Measurements from ENCODE around the gene TMEM88.

Gene TMEM88

GRCh38 chr17:7880076-7880868 lies 25.4 kb downstream of the TMEM88 start:
- H3K4me3 ChIP-seq (ENCODE audit: low read depth, low read length) = no peak overlapping the region
- H3K9me3 ChIP-seq (ENCODE audit: control insufficient read depth, insufficient read depth, low read length) = no peaks in the 10 kb centered on the region
- no peaks in the 10 kb centered on the region for H3K27me3 ChIP-seq (ENCODE audit: control insufficient read depth, insufficient read depth, low read length)
- no peak overlapping the region for H3K9ac ChIP-seq (ENCODE audit: low read depth, low read length)
- no peaks in the 10 kb centered on the region for H3K36me3 ChIP-seq (ENCODE audit: control insufficient read depth, insufficient read depth, low read length)
- no peaks in the 10 kb centered on the region for H3K4me1 ChIP-seq (ENCODE audit: control insufficient read depth, insufficient read depth, low read length)

DNA sequence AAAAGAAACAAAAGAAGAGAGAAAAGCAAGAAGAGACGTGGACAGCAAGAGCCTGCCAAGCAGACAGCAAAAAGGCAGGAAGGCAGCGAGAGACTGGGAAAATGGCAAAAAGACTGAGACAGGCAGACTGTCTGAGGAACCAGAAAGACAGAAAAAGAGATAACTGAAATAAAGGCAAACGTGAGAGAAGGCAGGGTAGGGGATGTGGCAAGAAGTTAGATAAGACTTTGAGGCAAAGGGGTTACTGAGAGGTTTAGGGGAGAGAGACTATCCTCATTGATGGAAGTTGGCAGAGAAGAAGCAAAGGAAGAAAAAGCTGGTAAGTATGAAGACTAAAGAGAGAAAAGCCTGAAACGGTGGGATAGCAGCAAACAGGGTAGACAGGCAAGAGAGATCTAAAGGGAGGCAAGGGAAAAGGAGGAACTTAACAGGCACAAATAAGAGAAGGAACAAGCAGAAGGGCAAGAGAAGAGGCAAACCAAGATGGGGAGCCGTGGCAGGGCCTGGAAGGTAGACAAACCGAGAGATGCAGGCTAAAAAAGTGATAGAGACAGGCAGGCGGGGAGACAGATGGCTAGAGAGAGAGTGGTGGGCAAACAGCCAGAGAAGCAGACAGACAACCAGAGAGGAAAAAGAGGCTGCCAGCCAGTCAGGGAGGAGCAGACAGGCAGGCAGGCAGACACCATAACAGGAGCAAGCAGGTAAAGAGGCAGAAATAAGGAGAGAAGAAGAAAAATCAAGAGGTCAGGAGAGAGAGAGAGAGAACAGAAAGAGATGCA lies 26.6 kb downstream of the TMEM88 start:
- Histone ChIP-seq H3K4me1 (ENCODE audit: control insufficient read depth, insufficient read depth, low read length) (no peaks in the 10 kb centered on the region), H3K9ac (ENCODE audit: low read depth, low read length) (no peak overlapping the region), H3K27me3 (ENCODE audit: control insufficient read depth, insufficient read depth, low read length) (no peaks in the 10 kb centered on the region), H3K9me3 (ENCODE audit: control insufficient read depth, insufficient read depth, low read length) (no peaks in the 10 kb centered on the region), H3K36me3 (ENCODE audit: control insufficient read depth, insufficient read depth, low read length) (no peaks in the 10 kb centered on the region), H3K4me3 (ENCODE audit: low read depth, low read length) (no peak overlapping the region)

DNA sequence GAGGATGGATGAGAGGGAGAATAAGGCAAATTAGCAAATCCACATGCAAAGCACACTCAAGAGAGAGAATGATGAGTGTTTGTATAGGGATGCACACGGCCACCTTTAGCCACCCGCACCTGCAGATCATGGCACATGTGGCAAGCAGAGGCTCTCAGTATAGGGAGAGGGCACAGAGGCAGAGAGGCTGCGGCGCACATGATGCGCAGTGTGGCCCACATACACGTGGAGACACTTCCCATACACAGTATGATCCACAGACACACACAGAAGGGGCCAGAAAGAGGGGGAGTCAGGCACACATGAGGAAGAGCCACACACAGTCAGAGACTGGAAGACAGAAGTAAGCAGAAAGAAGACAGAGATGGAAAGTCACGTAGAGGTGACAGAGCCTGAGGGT lies 27.2 kb downstream of the TMEM88 start:
- Histone ChIP-seq H3K27me3 (ENCODE audit: control insufficient read depth, insufficient read depth, low read length) (no peaks in the 10 kb centered on the region), H3K4me1 (ENCODE audit: control insufficient read depth, insufficient read depth, low read length) (peaks cover 2% of the 10 kb centered on the region), H3K9ac (ENCODE audit: low read depth, low read length) (no peak overlapping the region), H3K4me3 (ENCODE audit: low read depth, low read length) (no peak overlapping the region), H3K36me3 (ENCODE audit: control insufficient read depth, insufficient read depth, low read length) (no peaks in the 10 kb centered on the region), H3K9me3 (ENCODE audit: control insufficient read depth, insufficient read depth, low read length) (no peaks in the 10 kb centered on the region)

DNA sequence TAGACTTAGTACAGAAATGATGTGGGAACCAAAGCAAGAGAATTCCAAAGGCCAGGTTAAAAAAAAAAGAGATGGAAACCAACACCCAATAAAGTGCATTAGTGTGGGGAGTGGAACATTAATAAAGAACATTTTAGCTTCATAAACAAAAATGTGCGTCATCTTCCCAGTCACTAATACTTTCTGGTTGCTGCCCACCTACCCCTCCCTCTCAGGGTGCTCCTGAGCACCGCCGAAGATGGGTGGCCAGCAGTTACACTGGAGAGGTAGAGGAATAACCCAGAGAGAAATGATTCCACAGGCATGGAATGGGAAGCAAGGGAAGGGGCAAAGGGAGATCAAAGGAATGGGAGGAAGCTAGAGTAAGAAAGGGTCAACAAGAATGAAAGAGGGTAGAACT lies 27.8 kb downstream of the TMEM88 start:
- Histone ChIP-seq H3K4me1 (ENCODE audit: control insufficient read depth, insufficient read depth, low read length) (peaks cover 4% of the 10 kb centered on the region), H3K27me3 (ENCODE audit: control insufficient read depth, insufficient read depth, low read length) (no peaks in the 10 kb centered on the region), H3K9me3 (ENCODE audit: control insufficient read depth, insufficient read depth, low read length) (no peaks in the 10 kb centered on the region), H3K9ac (ENCODE audit: low read depth, low read length) (no peak overlapping the region), H3K36me3 (ENCODE audit: control insufficient read depth, insufficient read depth, low read length) (no peaks in the 10 kb centered on the region), H3K4me3 (ENCODE audit: low read depth, low read length) (no peak overlapping the region)

DNA sequence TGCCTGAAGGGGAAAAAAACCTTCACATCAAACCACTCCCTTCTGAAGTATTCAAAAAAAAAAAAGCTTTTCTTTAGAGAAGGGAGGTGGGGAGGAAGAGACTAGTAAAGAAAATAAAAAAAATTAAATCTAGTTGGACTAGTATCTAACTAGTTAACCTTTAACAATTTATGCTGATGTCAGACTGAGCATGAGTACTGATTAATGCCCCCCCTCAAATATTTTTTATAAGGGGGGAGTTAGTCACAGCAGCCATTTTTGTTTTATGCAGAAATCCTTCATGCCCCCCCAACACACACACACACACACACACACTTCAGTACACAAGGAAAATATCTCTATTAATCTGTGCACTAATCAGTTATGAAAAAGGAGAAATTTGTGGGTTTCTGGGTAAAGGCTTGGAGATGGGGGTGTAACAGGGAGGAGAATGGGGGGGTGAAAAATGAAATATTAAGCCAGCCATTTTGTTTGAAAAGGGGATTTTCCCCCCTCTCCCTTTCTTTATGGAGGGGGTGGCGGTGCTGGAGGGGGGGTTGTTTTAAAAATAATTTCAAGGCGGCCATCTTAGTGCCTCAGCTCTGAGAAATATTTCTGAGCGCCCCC lies 29.0 kb downstream of the TMEM88 start:
- peaks cover 6% of the 10 kb centered on the region for H3K4me1 ChIP-seq (ENCODE audit: control insufficient read depth, insufficient read depth, low read length)
- no peaks in the 10 kb centered on the region for H3K9me3 ChIP-seq (ENCODE audit: control insufficient read depth, insufficient read depth, low read length)
- H3K9ac ChIP-seq (ENCODE audit: low read depth, low read length) = no peak overlapping the region
- H3K4me3 ChIP-seq (ENCODE audit: low read depth, low read length) = peak overlapping the region; percentile 11
- no peaks in the 10 kb centered on the region for H3K36me3 ChIP-seq (ENCODE audit: control insufficient read depth, insufficient read depth, low read length)
- H3K27me3 ChIP-seq (ENCODE audit: control insufficient read depth, insufficient read depth, low read length) = no peaks in the 10 kb centered on the region

DNA sequence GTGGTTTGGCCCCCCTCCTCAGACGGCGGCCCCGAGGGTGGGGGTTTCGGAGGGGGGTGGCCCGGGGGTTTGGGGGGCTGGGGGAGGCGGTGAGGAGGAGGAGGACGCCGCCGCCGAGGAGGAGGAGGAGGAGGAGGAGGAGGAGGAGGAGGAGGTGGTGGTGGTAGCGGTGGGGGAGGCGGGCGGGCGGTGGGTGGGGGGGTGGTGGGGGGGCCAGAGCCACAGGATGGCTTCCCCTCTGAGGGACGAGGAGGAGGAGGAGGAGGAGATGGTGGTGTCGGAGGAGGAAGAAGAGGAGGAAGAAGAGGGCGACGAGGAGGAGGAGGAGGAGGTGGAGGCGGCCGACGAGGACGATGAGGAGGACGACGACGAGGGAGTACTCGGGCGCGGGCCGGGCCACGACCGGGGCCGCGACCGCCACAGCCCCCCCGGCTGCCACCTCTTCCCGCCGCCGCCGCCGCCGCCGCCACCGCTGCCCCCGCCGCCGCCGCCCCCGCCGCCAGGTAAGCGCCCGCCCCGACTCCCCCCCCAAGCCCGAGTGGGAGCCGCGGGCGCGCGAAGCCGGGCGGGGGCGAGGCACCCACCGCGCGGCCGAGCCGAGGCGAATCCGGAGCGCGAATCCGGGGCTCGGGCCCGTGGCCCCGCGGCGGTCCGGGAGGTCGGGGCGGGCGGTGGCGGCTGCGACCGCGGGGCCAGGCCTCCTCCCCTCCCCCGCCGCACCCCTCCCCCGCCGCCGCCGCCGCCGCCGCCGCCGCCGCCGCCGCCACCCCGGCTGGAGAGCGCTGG lies 29.9 kb downstream of the TMEM88 start:
- Histone ChIP-seq H3K9ac (ENCODE audit: low read depth, low read length) (no peak overlapping the region), H3K27me3 (ENCODE audit: control insufficient read depth, insufficient read depth, low read length) (no peaks in the 10 kb centered on the region), H3K9me3 (ENCODE audit: control insufficient read depth, insufficient read depth, low read length) (no peaks in the 10 kb centered on the region), H3K4me1 (ENCODE audit: control insufficient read depth, insufficient read depth, low read length) (peaks cover 6% of the 10 kb centered on the region), H3K4me3 (ENCODE audit: low read depth, low read length) (peak overlapping the region; percentile 85), H3K36me3 (ENCODE audit: control insufficient read depth, insufficient read depth, low read length) (no peaks in the 10 kb centered on the region)

DNA sequence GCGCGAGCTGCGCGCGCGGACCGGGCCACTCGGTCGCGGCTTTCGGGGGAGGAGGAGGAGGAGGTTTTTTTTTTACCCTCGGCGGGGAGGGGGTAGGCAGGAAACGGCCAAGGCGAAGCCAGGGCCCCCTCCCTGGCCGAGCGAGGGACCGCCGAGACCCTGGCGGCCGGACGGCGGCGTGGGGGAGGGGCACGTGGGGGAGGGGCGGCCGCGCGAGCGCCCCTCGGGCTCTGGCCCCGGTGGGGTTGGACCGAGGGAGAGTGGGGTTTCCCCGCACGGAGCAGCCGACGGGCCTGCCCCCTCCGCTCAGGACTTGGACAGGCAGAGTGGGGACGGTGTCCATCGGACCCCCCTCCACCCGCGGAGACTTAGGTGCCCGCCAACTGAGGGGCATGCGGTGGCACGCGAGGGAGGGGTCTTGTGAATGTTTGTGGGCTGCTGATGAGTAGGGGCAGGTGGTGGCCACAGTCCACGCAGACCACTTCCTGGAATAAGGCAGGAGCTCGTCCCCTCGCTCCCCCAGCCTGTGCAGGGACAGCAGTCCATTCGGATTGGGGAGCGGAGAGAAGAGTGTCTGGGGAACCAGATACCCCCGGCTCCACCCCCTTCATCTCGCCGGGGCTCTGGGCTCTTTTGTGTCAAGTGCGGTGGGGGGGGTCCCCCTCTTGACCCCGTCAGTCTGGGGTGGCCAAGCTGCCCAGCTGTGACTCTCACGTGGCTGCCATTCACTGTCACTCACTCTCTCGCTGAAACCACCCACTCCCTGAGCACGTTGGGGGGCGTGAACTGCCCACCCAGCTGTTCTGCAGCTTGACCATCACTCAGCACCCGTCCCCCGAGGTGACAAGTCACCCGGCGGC lies 30.7 kb downstream of the TMEM88 start:
- peak overlapping the region; percentile 85 for H3K4me3 ChIP-seq (ENCODE audit: low read depth, low read length)
- H3K36me3 ChIP-seq (ENCODE audit: control insufficient read depth, insufficient read depth, low read length) = no peaks in the 10 kb centered on the region
- H3K27me3 ChIP-seq (ENCODE audit: control insufficient read depth, insufficient read depth, low read length) = no peaks in the 10 kb centered on the region
- H3K4me1 ChIP-seq (ENCODE audit: control insufficient read depth, insufficient read depth, low read length) = peaks cover 6% of the 10 kb centered on the region
- peak overlapping the region; percentile 65 for H3K9ac ChIP-seq (ENCODE audit: low read depth, low read length)
- H3K9me3 ChIP-seq (ENCODE audit: control insufficient read depth, insufficient read depth, low read length) = no peaks in the 10 kb centered on the region

- Histone ChIP-seq H3K27me3 (ENCODE audit: control insufficient read depth, insufficient read depth, low read length) (no peaks in the 10 kb centered on the region), H3K4me3 (ENCODE audit: low read depth, low read length) (peak overlapping the region; percentile 85), H3K9ac (ENCODE audit: low read depth, low read length) (peak overlapping the region; percentile 9), H3K4me1 (ENCODE audit: control insufficient read depth, insufficient read depth, low read length) (peaks cover 6% of the 10 kb centered on the region), H3K36me3 (ENCODE audit: control insufficient read depth, insufficient read depth, low read length) (peaks cover 4% of the 10 kb centered on the region), H3K9me3 (ENCODE audit: control insufficient read depth, insufficient read depth, low read length) (no peaks in the 10 kb centered on the region)
Measured at GRCh38 chr17:7886227-7887037, 31.6 kb downstream of the TMEM88 start.

GRCh38 chr17:7887038-7887481 lies 32.2 kb downstream of the TMEM88 start:
- H3K27me3 ChIP-seq (ENCODE audit: control insufficient read depth, insufficient read depth, low read length) = no peaks in the 10 kb centered on the region
- H3K36me3 ChIP-seq (ENCODE audit: control insufficient read depth, insufficient read depth, low read length) = peaks cover 4% of the 10 kb centered on the region
- peaks cover 6% of the 10 kb centered on the region for H3K4me1 ChIP-seq (ENCODE audit: control insufficient read depth, insufficient read depth, low read length)
- peak overlapping the region; percentile 9 for H3K9ac ChIP-seq (ENCODE audit: low read depth, low read length)
- no peaks in the 10 kb centered on the region for H3K9me3 ChIP-seq (ENCODE audit: control insufficient read depth, insufficient read depth, low read length)
- peak overlapping the region; percentile 85 for H3K4me3 ChIP-seq (ENCODE audit: low read depth, low read length)

DNA sequence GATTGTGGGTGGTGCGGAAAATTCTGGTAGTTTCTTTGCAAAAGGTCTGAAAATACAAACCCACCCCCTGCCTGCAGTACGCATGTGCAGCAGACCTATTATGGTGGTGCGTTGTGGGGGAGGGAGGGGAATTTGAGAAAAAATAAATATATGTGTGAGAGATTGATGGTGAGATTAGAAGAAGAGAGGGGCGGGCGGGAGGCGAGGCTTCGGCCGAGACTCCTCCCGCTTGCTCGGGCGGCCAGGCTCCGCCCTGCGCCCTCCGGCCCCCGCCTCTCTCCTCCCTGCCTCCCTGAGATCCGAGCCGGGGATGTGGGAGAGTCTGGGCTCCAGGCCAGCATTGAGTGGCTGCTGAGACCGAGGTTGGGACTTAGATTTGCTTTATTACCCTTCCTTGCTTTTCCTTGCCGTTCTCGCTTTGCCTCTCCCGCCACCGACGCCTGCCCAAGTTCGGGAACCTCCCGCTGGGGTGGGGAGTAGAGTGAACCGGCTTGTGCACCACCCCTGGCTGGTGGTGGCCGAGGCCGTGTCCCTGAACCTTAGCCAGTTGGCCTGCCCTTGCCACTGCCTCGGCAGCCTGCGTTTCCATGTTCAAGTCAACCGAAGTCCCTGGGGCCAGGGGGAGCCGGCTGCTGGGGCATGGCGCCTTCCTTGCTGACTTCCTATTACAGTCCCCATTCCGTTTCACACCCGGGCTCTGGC lies 32.8 kb downstream of the TMEM88 start:
- no peaks in the 10 kb centered on the region for H3K9me3 ChIP-seq (ENCODE audit: control insufficient read depth, insufficient read depth, low read length)
- H3K27me3 ChIP-seq (ENCODE audit: control insufficient read depth, insufficient read depth, low read length) = no peaks in the 10 kb centered on the region
- H3K36me3 ChIP-seq (ENCODE audit: control insufficient read depth, insufficient read depth, low read length) = peaks cover 4% of the 10 kb centered on the region
- H3K4me1 ChIP-seq (ENCODE audit: control insufficient read depth, insufficient read depth, low read length) = peaks cover 6% of the 10 kb centered on the region
- peak overlapping the region; percentile 70 for H3K9ac ChIP-seq (ENCODE audit: low read depth, low read length)
- H3K4me3 ChIP-seq (ENCODE audit: low read depth, low read length) = peak overlapping the region; percentile 85
